TTC549 (cell line): ENCODE data around the gene RNF4.
"Not testable (repeated sequence)": the region's sequence is repeated elsewhere in the genome, so short reads cannot be mapped to it uniquely, and the experiment has no call there.

Source experiments
- FAIRE-seq: peaks from 2 replicates; lab custom pipeline; 2012; peaks lifted over from hg19 to GRCh38; lab: Jason Lieb, UNC

RNF4 gene

GRCh38 chr4:2535376-2536192, 66.7 kb downstream of the RNF4 start:
- no peak for FAIRE-seq

DNA sequence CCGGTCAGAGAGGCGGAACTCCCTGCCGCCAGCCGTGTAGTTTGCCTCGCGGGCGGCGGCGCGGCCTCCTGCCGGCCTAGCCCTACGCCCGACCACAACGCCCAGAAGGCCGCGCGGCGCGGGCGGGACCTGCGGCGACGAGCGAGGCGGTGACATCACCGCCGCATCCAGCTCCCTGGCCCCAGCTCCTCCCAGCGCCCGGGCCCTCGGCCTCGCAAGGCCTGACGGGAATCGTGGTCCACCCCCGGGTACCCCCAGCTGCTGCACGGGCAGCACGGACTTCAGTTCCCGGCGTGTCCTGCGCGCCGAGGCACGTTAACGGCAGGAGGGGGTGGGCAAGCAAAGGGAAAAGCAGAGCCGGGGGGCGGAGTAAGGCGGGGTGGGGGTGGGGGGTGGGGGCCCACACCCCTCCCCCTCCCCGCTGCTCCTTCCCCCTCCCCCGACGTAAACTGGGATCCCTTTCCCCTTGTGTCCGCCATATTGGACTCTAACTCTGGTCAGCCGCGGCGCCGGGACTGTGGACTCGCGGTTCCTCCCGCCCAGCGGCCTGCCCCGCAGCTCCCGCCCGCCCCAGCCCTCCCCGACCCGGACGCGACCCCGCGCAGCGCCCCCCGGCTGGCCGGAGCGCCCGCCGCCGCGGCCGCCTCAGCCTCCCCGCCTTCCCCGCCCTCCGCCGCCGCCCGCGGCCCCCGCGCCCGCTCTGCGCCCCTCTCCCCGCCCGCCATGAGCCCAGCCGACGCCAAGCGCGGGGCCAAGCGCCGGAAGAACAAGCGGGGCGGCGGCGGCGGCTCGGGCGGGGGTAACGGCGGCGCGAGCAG, 67.5 kb downstream of the RNF4 start, which contains the start of gene FAM193A:
TSS of gene FAM193A (plus strand) at position 455 of the 818 bp plus-strand sequence. CDS start at position 724, 269 bp downstream.
- FAIRE-seq: no peak

- FAIRE-seq: no peak
Observed at GRCh38 chr4:2537011-2537830, 68.3 kb downstream of the RNF4 start.

DNA sequence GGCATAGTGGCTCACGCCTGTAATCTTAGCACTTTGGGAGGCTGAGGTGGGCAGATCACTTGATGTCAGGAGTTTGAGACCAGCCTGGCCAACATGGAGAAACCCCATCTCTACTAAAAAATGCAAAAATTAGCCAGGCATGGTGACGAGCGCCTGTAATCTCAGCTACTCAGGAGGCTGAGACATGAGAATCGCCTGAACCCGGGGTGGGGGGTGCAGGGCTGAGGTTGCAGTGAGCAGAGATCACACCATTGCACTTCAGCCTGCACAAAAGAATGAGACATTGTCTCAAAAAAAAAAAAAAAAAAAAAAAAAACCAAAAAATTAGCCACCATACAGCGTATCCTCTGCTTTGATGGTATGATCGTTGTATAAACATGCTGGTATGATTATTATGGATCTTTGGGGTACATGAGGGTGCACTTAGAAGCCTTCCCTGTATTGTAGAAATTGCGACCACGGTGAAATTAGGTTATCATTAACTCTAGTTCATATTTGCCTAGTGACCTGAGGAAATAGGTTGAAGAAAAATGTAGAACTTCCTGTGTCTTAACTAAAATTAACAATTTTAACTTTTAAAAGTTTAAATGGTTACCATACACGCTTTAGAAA, 74.8 kb downstream of the RNF4 start:
- FAIRE-seq: not testable (repeated sequence)

- FAIRE-seq: no peak
Observed at GRCh38 chr4:2545321-2546013, 76.6 kb downstream of the RNF4 start.

DNA sequence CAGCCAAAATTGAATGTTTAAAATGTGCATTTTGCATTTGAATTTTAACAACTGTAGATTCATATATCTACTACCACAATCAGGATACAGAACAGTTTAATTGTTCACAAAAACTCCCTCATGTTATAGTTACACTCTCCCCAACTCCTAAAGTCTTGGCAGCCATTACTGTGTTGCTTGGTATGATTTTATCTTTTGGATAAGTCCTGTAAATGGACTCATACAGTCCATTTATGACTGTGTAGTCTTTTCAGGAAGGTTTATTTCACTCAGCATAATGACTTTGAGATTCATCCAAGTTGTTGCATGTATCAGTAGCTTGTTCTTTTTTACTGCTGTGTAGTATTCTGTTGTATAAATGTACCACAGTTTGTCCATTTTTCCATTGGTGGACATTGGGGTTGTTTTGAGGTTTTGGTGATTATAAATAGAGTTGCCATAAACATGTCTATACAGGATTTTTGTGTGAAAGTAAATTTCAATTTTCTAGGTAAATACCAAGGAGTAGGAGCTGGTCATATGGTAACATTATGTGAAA, 77.4 kb downstream of the RNF4 start:
- no peak for FAIRE-seq

DNA sequence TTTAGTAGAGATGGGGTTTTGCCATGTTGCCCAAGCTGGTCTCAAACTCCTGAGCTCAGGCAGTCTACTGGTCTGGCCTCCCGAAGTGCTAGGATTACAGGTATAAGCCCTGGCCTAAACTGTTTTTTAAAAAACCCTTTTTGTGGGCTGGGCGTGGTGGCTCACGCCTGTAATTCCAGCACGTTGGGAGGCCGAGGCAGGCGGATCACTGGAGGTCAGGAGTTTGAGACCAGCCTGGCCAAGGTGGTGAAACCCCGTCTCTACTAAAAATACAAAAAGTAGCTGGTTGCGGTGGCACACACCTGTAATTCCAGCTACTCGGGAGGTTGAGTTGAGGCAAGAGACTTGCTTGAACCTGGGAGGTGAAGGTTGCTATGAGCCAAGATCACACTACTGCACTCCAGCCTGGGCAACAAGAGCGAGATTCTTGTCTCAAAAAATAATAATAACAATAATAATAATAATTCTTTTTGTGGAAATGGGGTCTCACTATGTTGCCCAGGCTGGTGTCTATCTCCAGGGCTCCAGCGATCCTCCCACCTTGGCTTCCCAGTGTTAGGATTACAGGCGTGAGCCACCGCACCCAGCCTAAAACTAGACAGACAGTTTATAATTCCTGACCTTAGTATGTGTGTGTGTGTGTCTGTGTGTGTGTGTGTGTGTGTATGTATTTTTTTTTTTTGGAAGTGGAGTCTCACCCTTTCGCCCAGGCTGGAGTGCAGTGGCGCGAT, 78.2 kb downstream of the RNF4 start:
- not testable (repeated sequence) for FAIRE-seq

DNA sequence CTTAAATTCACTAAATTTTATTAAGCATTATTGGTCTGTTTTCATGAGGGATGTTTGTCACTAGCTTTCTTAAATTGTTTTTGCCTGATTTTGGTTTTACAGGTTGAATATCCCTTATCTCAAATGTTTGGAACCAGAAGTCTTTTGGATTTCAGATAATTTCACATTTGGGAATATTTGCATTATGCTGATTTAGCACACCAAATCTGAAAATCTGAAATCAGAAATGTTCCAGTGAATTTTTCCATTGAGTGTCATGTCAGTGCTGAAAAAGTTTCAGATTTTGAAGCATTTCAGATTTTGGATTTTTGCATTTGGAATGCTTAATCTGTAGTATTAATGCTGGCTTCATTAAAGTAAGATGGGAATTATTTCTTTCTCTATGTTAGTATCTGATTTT, 82.2 kb downstream of the RNF4 start:
- FAIRE-seq: no peak

- FAIRE-seq: no peak
Observed at GRCh38 chr4:2552806-2553205, 83.9 kb downstream of the RNF4 start.

DNA sequence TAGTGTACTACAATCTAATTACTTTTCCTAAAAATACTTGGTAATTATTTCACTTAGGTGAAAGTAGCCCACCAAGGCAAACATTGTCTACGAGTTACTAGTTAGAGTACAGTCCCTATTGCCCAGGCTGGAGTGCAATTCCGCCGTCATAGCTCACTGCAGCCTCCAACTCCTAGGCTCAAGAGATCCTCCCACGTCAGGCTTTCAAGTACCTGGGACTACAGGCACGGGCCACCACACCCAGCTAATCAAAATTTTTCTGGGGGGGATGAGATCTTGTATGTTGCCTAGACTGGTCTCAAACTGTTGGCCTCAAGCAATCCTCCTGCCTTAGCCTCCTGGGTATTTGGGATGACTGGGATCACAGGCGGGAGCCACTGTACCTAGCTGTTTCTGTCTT, 89.4 kb downstream of the RNF4 start:
- no peak for FAIRE-seq

- no peak for FAIRE-seq
Observed at GRCh38 chr4:2560167-2560566, 91.3 kb downstream of the RNF4 start.
